C1 segment of cervical spinal cord (tissue), 14 donors: ENCODE results near the gene HCN3.

Experiments used
- DNase-seq, 14 donors: peaks; one replicate each; lab custom pipeline; 2025; lab: John Stamatoyannopoulos, UW

HCN3 gene

GRCh38 chr1:155254228-155254713 is 23.0 kb upstream of the HCN3 start:
- peak in 2 of 14 donors; percentile 32 to 36 for DNase-seq

GRCh38 chr1:155254714-155255242 is 22.5 kb upstream of the HCN3 start:
- DNase-seq, result peak in 8 of 14 donors; percentile 43 to 66 (median 56)

GRCh38 chr1:155255243-155256007 is 21.8 kb upstream of the HCN3 start, which contains the start of gene ENTREP3:
TSS of gene ENTREP3 (minus strand) at chr1:155255483. CDS start at chr1:155254877, 606 bp downstream.
- DNase-seq, result peak; percentile 47 to 89 (median 84)

- peak in 1 of 14 donors; percentile 9 for DNase-seq
These were observed 21.0 kb upstream of the HCN3 start for GRCh38 chr1:155256058-155256852.

GRCh38 chr1:155260276-155260675 is 17.0 kb upstream of the HCN3 start:
- DNase-seq, result no peak

GRCh38 chr1:155261493-155261851 is 15.8 kb upstream of the HCN3 start:
- no peak for DNase-seq

GRCh38 chr1:155261852-155262673 is 15.2 kb upstream of the HCN3 start, which contains the start of gene SCAMP3:
TSS of gene SCAMP3 (minus strand) at chr1:155262360. CDS start at chr1:155262151, 209 bp downstream.
- DNase-seq, result peak; percentile 67 to 99 (median 95)

- DNase-seq, result no peak
These were observed 14.2 kb upstream of the HCN3 start for GRCh38 chr1:155263067-155263466.

- no peak for DNase-seq
These were observed 10.7 kb upstream of the HCN3 start for GRCh38 chr1:155266553-155266952.

- DNase-seq, result no peak
These were observed 9.9 kb upstream of the HCN3 start for GRCh38 chr1:155267373-155267772.

GRCh38 chr1:155268630-155269029 is 8.6 kb upstream of the HCN3 start:
- DNase-seq, result no peak

GRCh38 chr1:155269381-155269780 is 7.9 kb upstream of the HCN3 start:
- no peak for DNase-seq

GRCh38 chr1:155272466-155273342 is 4.6 kb upstream of the HCN3 start:
- peak in 1 of 14 donors; percentile 69 for DNase-seq

GRCh38 chr1:155273343-155274245 is 3.7 kb upstream of the HCN3 start, which contains the start of gene CLK2:
TSS of gene CLK2 (minus strand) at chr1:155273504. CDS start at chr1:155270977, 2,527 bp downstream.
- peak; percentile 41 to 94 (median 83) for DNase-seq

- peak in 5 of 14 donors; percentile 19 to 75 (median 37) for DNase-seq
These were observed 832 bp downstream of the HCN3 start for GRCh38 chr1:155277902-155278688.

GRCh38 chr1:155278689-155279160 is 1.5 kb downstream of the HCN3 start:
- peak in 1 of 14 donors; percentile 8 for DNase-seq

- DNase-seq, result no peak
These were observed 2.0 kb downstream of the HCN3 start for GRCh38 chr1:155279268-155279667.

- no peak for DNase-seq
These were observed 5.3 kb downstream of the HCN3 start for GRCh38 chr1:155282488-155283091.
